Measurements from ENCODE around the gene SEPTIN11. TPM values are rescaled to one million over a fixed set of nuclear protein-coding genes. Genes with fewer than 3 reads are reported as not detected.
A peak's percentile ranks its signal among the peaks of the same experiment; 100 is the strongest.

SEPTIN11 gene
- total RNA-seq, 1 experiment from 2014 or later, result 77.3 TPM

- H4K20me1 ChIP-seq (ENCODE audit: control insufficient read depth, insufficient read depth, insufficient read length), result no peaks in the 10 kb centered on the region
- no peak for TF ChIP-seq CTCF (conservative IDR thresholded peaks at IDR 0.05)
Observed at GRCh38 chr4:76951672-76952010, 2.1 kb downstream of the SEPTIN11 start.

More at GRCh38 chr4:76951672-76952010, 2.1 kb downstream of the SEPTIN11 start:
- H3K4ac ChIP-seq (ENCODE audit: low read depth, low read length), result no peak overlapping the region
- H4K91ac ChIP-seq (ENCODE audit: insufficient read length, low read depth, low read length), result no peak overlapping the region
- H4K8ac ChIP-seq (replicated peaks; ENCODE audit: insufficient read length, low read depth, low read length), result no peak overlapping the region
- Mint-ChIP-seq H3K9me3 (no peaks in the 10 kb centered on the region), H3K4me1 (peaks cover 32% of the 10 kb centered on the region in 2 experiments), H3K36me3 (ENCODE audit: insufficient read depth in 1 of 3, low read depth in 3 of 3) (no peaks in the 10 kb centered on the region), H3K27ac (no peak overlapping the region), H3K4me3 (peak overlapping the region; percentile 83 to 84), H3K27me3 (ENCODE audit: low read depth) (peaks cover 21% of the 10 kb centered on the region)
- peaks cover 5% of the 10 kb centered on the region; the same call in 1 of the 2 replicates for H3K4me1 ChIP-seq (ENCODE audit: insufficient read depth, low read length)
- peaks cover 23% of the 10 kb centered on the region for H3K23me2 ChIP-seq (ENCODE audit: insufficient read length, low read depth, low read length, poor library complexity, severe bottlenecking)
- H2BK120ac ChIP-seq (ENCODE audit: low read depth, low read length, poor library complexity, severe bottlenecking), result no peak overlapping the region
- peaks cover 5% of the 10 kb centered on the region for H3K79me1 ChIP-seq (ENCODE audit: insufficient read depth, low read depth, low read length, poor library complexity, severe bottlenecking)
- no peak overlapping the region for H2BK15ac ChIP-seq (ENCODE audit: low read depth, low read length)
- H3K79me2 ChIP-seq (ENCODE audit: insufficient read depth, low read length), result peaks cover 28% of the 10 kb centered on the region; the same call in 1 of the 2 replicates
- H2BK5ac ChIP-seq (ENCODE audit: insufficient read length, low read length), result no peak overlapping the region
- H3K18ac ChIP-seq (ENCODE audit: insufficient read length, low read depth, low read length), result no peak overlapping the region
- H2BK12ac ChIP-seq (ENCODE audit: insufficient read length, low read depth, low read length), result no peak overlapping the region
- no peak overlapping the region for H3T11ph ChIP-seq (ENCODE audit: low read length)
- no peaks in the 10 kb centered on the region; the same call in 1 of the 2 replicates for H3K27me3 ChIP-seq (ENCODE audit: insufficient read depth, low read length)
- no peak overlapping the region for H2AFZ ChIP-seq (ENCODE audit: low read length)
- no peak overlapping the region for H2BK20ac ChIP-seq (ENCODE audit: low read depth, low read length, poor library complexity, severe bottlenecking)
- no peak overlapping the region for H3K56ac ChIP-seq (ENCODE audit: insufficient read length, low read depth, low read length)
- H3K4me2 ChIP-seq (ENCODE audit: insufficient read depth, insufficient read length, low read length), result no peak overlapping the region
- no CpG with 5 or more reads among the region's 5 CpGs for WGBS (ENCODE audit: extremely low coverage, insufficient read length, low lambda C conversion rate)
- H2AK5ac ChIP-seq (ENCODE audit: insufficient read length, low read length), result no peak overlapping the region
- no peak for DNase-seq
- H3K9ac ChIP-seq (ENCODE audit: extremely low read depth, insufficient read length, low read length), result no peak overlapping the region
- H4K5ac ChIP-seq (ENCODE audit: insufficient read length, low read depth, low read length), result no peak overlapping the region
- no peak overlapping the region for H3K23ac ChIP-seq (ENCODE audit: insufficient read length, low read depth, low read length)
- H3K14ac ChIP-seq (ENCODE audit: insufficient read depth, low read length), result no peak overlapping the region
- H3K9me3 ChIP-seq (ENCODE audit: control insufficient read depth, low read depth, low read length), result no peaks in the 10 kb centered on the region
- no peak overlapping the region for H3K27ac ChIP-seq (ENCODE audit: insufficient read length, low read depth, low read length)

Measured in H9 (cell line).